Endometrium (tissue), 2 donors: Measurements from ENCODE around the gene FHOD3.

Experiments
- FAIRE-seq: peaks from 2 replicates; lab custom pipeline; 2012; peaks lifted over from hg19 to GRCh38; lab: Jason Lieb, UNC
- donor health status: control.
- donor health status: control.

Gene FHOD3

DNA sequence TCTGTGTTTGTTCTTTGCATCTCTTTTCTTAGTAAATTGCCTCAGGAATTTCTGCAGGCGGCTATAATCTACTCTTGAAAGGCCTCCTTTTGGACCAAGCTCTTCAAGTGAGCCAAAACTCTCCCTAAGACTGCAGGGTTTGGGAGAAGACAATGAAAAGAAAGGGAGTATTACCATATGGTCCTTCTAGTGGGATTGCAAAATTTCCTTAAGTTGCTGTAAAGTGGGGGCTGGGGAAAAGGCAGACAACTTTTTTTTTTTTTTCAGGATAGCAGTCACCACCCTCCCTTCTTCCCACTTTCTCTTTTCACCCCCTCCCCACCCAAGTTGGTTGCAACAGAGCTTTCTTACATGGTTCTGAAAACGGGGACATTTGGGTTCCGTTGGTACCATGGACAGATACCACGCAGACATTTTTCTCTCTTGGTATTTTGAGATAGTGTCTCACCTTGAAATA is 183.7 kb downstream of the FHOD3 start:
- FAIRE-seq: no peak

DNA sequence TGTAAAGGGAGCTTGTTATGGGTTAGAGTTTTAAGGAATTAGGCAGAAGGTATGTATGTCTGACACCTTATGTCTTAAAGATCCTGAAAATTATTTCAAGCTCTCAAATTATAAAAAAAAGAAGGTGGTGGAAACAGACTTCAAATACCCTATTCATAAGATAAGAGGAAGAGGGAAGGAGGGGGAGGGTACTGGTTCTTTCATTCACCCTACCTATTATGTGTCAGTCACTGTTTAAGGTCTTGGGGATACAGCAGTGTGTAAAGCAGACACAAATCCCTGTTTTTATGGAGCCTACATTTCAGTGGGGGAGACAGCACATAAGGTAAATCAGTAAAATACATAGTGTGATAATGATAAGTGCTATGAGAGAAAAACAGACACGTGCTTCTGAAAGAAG is 184.4 kb downstream of the FHOD3 start:
- FAIRE-seq: no peak

DNA sequence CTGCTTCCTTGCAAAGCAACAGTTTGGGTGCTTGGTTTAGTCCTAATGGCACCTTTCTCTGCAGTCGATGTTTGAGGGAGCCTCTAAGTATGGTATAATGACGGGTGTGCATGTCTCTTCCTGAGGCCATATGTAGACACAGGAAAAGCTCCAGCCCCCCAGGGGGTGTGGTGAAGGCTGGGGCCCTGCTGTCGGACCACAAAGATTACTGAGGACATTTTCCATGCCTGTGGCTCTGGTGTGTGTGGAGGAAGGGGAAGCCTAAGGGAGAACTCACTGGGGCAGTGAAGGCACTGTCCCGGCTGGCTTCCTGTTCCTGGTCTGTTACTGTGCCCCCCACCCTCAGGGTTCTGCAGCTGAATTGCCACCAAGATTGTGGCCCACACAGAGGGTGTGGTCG is 187.1 kb downstream of the FHOD3 start:
- no peak for FAIRE-seq

DNA sequence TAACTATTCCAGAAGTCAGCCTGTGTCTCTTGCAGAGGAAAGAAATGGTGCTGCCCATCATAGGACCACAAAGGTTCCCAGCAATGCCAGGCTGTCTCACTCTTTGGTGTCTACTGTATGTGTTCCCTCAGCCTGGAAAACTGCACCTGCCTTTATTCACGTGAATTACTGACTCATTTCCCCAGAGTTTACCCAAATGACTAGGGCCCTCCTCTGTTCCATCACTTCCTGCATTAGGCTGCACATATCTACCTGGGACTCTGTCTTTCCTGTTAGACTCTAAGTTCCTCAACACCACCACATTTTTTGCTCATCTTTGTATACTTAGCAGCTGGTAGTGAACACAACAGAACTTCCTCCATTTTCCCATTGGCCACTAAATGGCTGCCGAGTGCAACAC is 188.3 kb downstream of the FHOD3 start:
- FAIRE-seq: no peak

DNA sequence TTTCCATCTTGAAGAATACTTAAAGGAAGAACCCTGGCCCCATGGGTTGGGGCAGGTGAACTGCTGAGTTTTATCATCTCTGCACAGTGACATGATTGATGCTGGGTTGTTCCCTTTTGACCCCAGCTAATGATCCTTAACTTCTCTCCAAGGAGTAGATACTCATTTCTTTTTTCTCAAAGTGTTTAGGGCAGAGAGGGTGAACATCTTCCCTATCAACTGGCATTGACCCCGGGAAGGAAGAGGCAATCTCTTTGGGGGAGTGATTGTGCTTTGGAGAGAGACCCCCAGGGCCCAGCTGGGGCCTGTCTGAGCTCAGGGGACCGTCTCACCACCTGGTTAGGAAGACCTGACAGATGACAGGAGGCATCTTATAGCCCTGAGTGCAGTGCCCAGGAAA is 190.6 kb downstream of the FHOD3 start:
- no peak for FAIRE-seq

DNA sequence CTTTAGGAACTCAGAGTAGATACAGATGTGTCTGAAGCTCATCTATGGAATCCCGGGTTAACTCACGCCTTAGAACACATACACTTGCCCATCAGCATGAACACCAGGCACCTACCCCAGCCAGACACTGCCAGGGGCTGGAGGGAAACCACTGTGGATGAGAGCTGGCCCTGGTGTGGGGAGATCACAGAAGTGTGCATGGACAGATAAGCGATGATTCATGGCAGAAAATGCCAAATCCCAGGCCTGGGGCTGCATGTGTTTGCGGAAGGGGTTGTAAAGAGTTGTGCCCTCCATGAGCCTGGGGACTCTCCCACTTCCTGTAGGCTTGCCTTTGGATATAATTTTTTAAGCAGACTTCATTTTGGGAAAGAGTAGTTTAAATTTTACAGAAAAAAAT is 193.4 kb downstream of the FHOD3 start:
- FAIRE-seq: no peak

DNA sequence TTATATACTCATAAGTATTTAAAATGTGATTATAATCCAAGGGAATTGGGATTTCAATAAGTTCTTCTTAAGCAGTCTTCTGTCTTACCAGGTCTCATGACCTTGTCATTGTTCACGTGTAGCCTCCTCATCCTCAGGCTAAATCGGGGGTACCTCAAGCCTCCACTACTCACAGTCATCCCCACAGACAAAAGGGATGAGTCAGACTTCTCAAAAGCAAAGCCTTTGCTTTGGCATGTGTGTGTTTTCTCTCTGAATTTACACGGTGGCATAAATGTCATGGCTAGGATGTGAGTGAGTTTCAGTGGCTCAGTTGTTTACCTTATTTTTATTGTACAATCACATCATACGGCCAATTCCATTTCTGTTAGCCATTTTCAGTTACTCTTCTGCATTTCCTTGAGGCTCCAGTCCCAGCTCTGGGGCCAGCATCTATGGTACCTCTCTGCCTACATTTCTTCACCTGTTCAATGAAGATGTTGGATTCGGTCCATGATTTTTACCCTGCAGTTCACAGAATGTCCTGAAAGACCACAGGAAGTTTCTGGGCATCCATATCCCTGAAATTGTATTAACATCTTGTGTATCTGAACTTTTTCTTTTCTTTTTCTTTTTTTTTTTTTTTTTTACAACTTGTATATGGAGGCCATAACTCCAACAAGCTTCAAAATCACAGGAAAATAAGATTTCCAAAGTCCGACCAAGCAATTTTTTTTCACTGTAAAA is 195.3 kb downstream of the FHOD3 start:
- FAIRE-seq: no peak

DNA sequence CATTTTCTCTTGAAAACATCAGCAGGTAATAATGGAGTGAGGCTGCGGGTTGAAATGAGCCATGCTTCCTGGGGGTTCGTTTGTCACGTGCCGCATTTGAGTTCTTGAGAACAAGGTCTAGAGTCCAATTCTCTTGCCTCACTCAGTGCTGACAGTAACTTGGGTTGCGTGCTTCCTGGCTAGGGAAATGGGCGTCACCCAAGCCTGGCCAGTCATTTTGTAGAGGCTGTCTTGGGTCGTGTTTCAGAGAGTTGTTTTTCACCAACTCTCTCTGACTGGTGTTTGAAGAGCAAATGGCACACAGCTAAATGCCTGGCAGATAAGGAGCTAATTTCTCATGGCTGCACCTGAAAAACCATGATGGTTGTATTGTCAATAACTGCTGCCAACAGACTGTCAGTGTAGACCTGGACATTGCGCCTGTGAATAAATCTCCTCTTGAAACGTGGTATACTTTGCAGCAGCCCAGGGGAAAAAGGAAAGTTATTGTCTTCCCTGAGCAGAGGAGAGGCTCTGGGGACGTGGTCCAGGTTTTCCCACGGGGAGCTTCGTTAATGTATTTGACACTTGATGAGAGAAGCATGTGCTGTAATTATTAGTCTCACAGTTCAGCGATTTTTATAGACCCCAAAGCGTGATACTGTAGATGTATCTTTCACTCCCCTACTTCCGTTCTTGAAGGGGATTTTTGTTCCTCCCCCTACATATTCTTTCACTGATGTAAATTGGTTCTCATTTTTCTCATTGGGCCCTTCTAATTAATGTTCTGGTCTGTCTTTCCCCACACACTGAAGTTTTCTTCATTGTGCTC is 196.0 kb downstream of the FHOD3 start:
- no peak for FAIRE-seq

DNA sequence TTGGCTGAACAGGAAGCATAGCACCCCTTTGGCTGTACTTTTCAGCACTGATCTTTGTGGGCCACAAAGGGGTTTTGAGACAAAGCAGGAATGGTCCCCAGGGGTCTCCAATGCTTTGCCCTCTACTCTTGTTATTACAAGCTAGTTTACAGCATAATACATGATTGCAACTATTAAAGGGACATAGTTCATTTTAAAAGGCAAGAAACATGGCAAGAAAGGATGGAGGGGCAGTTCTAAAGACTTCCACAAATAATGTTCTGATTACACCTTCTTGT is 196.6 kb downstream of the FHOD3 start:
- no peak for FAIRE-seq

DNA sequence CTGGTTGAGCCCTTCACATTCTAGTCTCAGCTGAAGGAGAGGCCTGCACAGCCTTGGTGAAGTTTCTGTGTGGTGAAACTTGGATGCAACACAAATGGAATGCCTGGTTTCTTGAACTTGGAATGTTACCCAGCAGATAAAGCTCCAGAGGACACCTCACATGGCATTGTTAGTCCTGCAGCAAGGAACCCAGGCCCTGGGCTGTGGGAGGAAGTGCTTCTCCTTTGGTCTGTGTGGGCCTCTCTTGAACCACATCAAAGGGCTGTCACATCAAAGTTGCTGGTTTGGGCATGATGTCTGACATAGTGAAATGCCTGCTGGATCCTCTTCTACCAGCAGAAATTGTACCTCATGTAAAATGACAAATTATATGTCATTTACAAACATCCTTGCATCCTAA is 198.5 kb downstream of the FHOD3 start:
- no peak for FAIRE-seq

DNA sequence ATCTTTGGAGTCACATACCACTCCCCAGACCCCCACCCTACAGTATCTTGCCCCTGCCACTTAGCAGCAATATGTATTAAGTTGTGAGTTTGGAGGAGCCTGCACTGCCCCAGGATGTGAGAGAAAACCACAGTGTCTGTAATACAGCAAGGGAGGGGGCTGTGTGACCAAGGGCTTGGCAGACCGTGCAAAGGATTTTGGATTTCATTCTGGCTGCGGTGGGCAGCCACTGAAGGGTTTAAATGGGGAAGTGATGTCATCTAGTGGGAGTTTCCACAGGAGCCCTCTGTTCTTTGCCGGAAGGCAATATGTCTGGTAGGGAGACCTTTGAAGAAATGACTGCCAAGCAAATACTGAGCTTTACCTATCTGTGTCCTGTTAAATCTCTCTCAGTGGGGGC is 202.4 kb downstream of the FHOD3 start:
- no peak for FAIRE-seq

DNA sequence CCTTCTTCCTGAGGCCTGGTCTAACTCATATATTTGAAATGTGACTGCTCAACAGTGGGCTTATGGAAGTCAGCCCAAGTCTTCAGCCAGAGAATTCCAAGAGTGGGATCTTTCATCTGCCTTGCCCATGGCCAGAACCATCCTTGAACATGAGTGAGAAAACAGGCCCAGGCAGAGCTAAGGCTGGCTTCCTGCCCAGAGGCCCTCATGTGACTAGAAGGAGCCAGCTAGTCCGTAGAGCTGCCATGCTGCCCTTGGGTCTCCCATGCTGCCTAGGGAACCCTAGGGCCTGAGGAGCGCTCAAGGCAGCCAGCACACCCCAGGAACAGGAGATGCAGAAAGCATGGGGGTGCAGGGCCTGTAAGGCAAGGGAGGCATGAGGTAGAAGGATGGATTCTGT is 203.6 kb downstream of the FHOD3 start:
- FAIRE-seq: no peak

DNA sequence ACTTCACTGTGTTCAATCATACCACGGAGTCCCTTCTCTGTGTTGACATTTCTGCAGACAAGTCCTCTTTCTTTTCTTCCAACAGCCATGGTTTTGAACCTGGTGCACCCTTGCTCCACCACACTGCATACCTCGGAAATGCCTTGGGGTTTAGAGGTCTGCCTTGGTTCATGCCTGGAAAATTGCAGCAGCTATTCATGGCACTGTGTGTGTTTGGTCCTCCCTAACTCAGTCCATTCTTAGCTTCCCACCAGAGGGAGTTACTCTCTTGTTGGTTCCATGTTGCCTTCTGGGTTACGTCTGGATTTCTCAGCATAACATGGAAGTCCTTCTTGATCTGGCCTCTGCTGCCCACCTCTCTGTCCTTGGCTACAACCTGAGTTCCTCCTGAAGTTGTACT is 206.0 kb downstream of the FHOD3 start:
- FAIRE-seq: no peak

DNA sequence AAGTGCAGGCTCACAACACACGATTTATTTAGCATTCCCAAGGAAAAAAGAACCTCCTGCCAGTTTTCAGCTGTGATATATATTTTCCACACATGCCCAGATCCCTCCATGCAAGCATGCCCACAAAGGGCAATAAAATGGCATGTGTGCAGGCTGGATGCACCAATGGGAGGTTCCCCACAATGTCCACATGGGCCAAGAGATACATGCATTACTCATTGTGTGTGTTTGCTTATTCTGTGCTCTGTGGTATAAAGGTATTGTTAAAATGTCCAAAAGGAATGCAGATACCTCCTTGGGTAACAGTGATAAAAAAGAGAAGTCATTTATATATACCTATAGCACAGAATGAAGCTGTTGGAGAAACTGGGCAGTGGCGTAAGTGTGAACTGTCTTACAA is 207.4 kb downstream of the FHOD3 start:
- no peak for FAIRE-seq

DNA sequence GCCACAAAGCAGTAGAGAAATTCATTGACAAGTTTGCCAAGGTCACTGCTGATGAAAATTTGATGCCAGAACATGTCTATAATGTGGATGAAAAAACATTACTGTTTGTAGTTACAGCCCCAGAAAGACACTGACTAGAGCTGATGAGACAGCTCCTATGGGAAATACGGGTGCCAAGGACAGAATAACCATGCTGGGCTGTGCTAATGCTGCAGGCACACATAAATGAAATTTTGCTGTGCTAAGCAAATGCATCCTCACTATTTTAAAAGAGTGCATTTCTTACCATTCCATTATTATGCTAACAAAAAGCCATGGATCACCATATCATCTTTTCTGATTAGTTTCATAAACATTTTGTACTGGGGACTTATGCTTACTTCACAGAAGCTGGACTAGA is 208.2 kb downstream of the FHOD3 start:
- no peak for FAIRE-seq

DNA sequence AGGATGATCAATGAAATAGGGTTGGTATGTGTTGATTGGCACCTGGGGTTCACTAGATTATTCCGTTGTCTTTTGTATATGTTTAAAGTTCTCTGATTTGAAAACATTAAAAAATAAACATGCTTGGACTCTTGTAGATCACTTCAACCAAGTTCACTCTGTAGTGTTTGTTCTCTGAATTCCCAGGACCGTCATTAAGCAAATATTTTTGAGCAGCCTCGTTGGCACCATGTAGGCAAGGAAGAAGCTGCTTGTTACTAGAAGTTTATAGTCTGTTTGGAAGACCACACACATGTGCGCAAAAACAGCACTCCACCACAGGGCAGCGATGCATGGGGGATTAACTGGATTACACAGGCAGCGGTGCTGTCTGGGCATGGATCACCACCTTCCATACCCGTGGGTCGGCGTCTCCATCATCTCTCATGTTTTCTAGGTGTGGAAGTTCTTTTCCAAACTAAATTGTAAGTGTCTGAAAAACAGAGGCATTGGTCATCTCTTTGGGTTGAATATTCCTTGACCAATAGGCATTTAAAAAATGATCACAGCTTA is 212.2 kb downstream of the FHOD3 start:
- no peak for FAIRE-seq

DNA sequence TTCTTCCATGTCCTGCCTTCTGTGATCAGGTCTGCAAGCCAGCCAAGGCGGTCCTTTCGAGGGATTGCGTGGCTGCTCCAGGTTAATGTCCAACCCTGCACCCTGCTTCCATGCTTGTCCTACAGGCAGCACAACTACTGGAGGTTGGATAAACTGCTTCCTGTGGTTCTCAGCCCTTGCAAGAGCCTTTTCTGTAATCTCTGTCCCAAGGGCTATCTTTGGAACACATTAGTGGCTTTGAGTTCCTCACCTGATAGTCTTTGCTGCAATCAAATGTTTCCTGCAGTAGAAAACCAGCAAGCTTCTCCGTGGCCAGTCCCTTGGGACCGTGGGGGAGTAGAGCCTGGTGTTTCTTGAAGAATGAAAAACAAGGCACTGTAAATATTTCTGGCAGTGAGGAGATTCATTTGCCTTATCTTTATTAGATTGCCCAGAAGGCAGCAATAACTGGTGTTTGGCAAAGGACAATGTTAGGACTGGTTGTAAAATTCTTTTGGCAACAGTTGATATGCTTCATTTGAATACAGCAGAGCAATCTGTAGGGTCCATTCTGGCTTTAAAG is 214.4 kb downstream of the FHOD3 start:
- peak; percentile 4 for FAIRE-seq

DNA sequence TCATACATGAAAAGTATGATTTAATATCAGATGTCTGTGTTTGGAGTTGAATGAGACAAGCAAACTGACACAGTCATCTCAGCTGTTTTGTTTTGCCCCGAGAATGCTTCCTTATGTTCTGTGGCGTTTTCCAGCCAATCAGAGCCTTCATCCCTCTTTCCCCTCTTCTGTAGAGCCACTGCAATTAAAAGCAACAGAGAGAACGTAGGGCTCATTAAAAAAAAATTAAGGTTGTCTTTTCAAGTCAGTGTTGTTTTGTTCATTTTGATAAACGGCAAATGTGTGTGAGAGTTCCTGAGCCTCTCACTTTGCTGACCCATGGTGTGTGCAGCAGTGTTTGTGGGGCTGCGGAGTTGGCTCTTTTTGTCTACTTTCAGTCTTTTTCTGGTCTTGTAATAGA is 216.0 kb downstream of the FHOD3 start:
- no peak for FAIRE-seq

DNA sequence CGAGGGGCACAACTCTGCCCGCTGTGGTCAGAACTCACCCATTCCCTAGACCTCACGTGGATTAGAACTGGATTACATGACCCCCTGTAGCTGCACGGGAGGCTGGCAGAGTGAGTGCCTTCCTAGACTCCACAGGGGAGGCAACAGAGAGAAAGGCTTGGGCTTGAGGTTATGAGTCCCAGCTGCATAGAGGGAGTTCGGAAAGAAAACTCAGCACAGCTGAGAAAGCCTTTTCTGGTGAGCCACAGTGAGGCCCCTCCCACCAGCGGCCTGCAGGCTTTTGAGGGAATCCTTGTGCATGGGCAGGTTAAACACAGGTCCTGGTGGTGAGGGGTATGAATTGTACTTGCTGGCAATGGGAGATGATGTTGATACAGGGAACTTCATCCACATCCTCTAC is 217.3 kb downstream of the FHOD3 start:
- FAIRE-seq: no peak

DNA sequence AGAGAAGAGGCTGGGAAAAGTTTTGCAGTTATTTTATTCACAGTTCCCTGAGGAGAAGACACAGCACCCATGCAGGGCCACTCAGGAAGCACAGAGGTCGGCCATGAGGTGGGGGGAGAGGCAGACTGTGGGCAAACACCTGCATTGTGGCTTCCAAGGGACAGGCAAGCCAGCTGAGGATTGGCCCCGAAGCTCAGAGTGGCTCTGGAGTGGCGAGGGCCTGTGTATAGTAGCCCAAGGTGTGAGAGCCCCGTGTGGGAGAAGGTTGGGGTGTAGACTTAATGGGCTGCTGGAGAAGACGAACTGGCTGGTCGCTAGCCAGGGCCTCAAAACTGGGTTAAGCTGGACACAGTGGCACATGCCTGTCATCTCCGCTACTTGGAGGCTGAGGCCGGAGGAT is 218.7 kb downstream of the FHOD3 start:
- no peak for FAIRE-seq

DNA sequence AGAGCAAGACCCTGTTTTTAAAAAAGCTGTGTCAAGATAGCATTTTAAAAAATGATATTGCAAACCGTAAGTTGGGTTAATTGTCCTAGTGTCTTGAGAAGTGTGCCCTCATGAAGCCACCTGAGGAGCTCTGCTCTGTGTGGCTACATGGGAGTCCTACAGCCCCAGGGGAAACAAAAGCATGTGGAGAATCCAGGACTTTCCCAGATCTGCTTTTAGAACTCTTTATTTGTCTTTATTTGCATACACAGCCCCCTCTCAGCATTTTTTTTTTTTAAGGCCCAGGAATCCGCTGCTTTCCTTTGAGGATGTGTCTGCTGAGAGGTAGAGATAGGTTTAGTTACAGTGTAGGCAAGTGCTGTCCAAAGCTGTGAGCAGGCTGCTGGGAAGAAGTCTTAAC is 219.2 kb downstream of the FHOD3 start:
- no peak for FAIRE-seq

DNA sequence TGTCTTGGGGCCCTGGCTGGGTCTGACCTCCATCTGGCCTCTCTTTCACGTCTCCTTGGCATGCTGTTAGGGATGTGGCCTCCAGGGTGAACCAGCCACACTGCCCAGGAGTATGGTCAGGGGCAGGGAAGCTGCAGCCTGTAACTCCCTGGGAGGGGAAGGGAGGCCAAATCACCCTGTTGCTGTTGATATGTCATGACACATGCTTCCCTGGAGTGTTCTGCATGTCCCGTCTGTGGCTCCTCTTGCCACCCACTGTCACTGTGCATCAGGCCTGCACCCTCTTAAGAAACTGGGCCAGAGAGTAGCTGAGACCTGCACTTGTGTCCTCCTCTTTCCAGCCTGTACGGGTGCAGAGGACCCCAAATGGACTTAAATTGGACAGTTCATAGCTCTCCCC is 221.3 kb downstream of the FHOD3 start:
- no peak for FAIRE-seq

DNA sequence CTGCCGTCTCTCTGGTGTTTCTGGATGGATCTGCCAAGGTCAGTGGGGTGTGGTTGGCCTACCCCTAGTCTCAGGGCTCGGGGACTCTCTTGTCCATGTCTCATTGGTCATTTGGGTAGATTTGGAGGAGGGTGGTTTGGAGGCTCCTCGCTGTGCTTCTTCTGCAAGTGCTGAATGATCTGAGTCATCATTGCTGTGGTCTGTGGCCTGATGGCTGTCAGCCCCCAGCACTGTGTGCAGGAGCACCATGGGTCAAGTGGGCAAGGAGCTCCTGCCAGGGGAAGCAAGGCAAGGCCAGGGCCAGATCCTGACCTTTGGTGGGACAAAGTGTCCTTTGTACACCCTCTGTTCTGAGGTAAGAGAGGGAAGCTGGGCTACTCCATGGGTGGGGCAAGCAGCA is 221.8 kb downstream of the FHOD3 start:
- no peak for FAIRE-seq

DNA sequence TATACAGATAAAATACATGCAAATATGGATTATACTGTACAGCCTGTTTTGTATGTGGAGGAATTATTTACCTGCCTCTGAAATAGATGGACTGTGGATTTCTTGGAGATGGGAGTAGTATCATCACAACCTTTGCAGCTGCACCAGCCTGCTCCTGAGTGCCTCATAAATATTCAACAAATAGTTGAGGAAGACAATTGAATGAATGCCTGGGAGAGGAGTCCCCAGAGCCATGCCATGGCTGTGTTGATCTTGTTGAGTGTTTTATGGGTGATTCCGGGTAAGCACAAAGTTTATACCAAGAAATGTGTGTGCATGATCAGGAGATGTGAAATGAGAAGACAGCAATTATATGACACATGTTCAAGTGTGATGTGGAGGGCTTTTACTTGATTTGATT is 225.0 kb downstream of the FHOD3 start:
- FAIRE-seq: no peak
